KMS-11 (cell line): Measurements from ENCODE around the gene ABCB9.

Experiments
- H2AFZ ChIP-seq: fragments of 200-600 bp; sonication (generic); 2 replicates; pipeline ENCODE4 v1.6.1; 2016; ENCODE audit warnings: antibody characterized with exemption, mixed run types, low read depth
- H3K27ac ChIP-seq: fragments of 200-600 bp; sonication (generic); 2 replicates; pipeline ENCODE4 v1.6.1; 2016; ENCODE audit warnings: mild to moderate bottlenecking, mixed run types
- H3K27me3 ChIP-seq: fragments of 200-600 bp; sonication (generic); 2 replicates; pipeline ENCODE4 v1.6.1; 2017; ENCODE audit warnings: mild to moderate bottlenecking, low read depth, mixed run types, moderate library complexity; ENCODE audit not compliant: insufficient read depth
- H3K36me3 ChIP-seq: fragments of 200-600 bp; sonication (generic); 2 replicates; pipeline ENCODE4 v1.6.1; 2017; ENCODE audit warnings: mild to moderate bottlenecking, mixed run types; ENCODE audit not compliant: insufficient read depth
- H3K4me1 ChIP-seq: fragments of 200-600 bp; sonication (generic); 2 replicates; pipeline ENCODE4 v1.6.1; 2016; ENCODE audit warnings: mild to moderate bottlenecking, low read depth, mixed run types; ENCODE audit not compliant: poor library complexity, severe bottlenecking
- H3K4me2 ChIP-seq: fragments of 200-600 bp; sonication (generic); 2 replicates; pipeline ENCODE4 v1.7.0; 2016; ENCODE audit warnings: mild to moderate bottlenecking, mixed run types
- H3K4me3 ChIP-seq: fragments of 200-600 bp; sonication (generic); IDR thresholded peaks from 2 replicates; pipeline ENCODE4 v1.6.1; 2017; ENCODE audit warnings: low read depth, low read length, mixed read lengths; ENCODE audit not compliant: insufficient read depth
- H3K79me2 ChIP-seq: fragments of 200-600 bp; sonication (generic); 2 replicates; pipeline ENCODE4 v1.6.1; 2016; ENCODE audit warnings: low read depth, mixed run types; ENCODE audit not compliant: insufficient read depth
- H3K9ac ChIP-seq: fragments of 200-600 bp; sonication (generic); 2 replicates; pipeline ENCODE4 v1.6.1; 2016; ENCODE audit warnings: mild to moderate bottlenecking, mixed run types
- H4K20me1 ChIP-seq: fragments of 200-600 bp; sonication (generic); 2 replicates; pipeline ENCODE4 v1.6.1; 2016; ENCODE audit warnings: mild to moderate bottlenecking, mixed run types; ENCODE audit not compliant: insufficient read depth
- CTCF ChIP-seq: fragments of 200-600 bp; sonication (generic); conservative IDR thresholded peaks from 2 replicates; pipeline ENCODE4 v1.6.1; 2017; ENCODE audit warnings: low read depth, mild to moderate bottlenecking, antibody characterized with exemption, low read length, moderate library complexity, mixed read lengths

The ABCB9 gene

GRCh38 chr12:122935318-122935717 lies 30.9 kb downstream of the ABCB9 start:
- Histone ChIP-seq H2AFZ (no peak overlapping the region), H3K4me2 (peak overlapping the region; percentile 33; the same call in 1 of the 2 replicates)
- TF ChIP-seq CTCF, result no peak

GRCh38 chr12:122934722-122935121 lies 31.5 kb downstream of the ABCB9 start:
- TF ChIP-seq CTCF, result no peak
- H3K27ac ChIP-seq, result peak overlapping the region; percentile 14; the same call in 1 of the 2 replicates
- no peak overlapping the region for H3K4me3 ChIP-seq
- H3K4me2 ChIP-seq, result no peak overlapping the region
- H3K27me3 ChIP-seq, result no peaks in the 10 kb centered on the region
- H3K36me3 ChIP-seq, result no peaks in the 10 kb centered on the region
- H3K79me2 ChIP-seq, result no peaks in the 10 kb centered on the region
- H3K9ac ChIP-seq, result no peak overlapping the region
- peaks cover 58% of the 10 kb centered on the region for H3K4me1 ChIP-seq
- no peaks in the 10 kb centered on the region for H4K20me1 ChIP-seq
- no peak overlapping the region for H2AFZ ChIP-seq

More at GRCh38 chr12:122935318-122935717, 30.9 kb downstream of the ABCB9 start:
- no peaks in the 10 kb centered on the region for H3K79me2 ChIP-seq
- no peaks in the 10 kb centered on the region for H3K36me3 ChIP-seq
- H3K4me1 ChIP-seq, result peaks cover 58% of the 10 kb centered on the region
- no peaks in the 10 kb centered on the region for H3K27me3 ChIP-seq
- H3K9ac ChIP-seq, result no peak overlapping the region
- H4K20me1 ChIP-seq, result no peaks in the 10 kb centered on the region
- H3K4me3 ChIP-seq, result no peak overlapping the region
- peak overlapping the region; percentile 14; the same call in 1 of the 2 replicates for H3K27ac ChIP-seq

DNA sequence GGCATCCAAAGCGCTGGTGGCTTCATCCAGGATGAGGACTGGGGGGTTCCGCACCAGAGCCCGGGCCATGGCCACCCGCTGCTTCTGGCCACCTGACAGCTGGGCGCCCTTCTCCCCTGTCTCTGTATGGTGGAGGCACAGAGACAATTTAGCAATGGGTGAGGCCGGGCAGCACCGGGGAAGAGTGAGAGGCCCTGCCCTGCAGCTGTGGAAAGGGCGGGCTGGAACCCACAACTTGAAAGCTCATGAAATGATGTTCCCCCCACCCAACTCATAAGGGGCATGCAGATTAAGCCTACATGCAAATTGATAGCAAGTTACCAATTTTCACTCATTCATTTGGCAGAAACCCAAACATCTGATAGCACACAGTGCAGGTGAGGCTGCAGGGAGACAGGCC lies 34.1 kb downstream of the ABCB9 start:
- no peak overlapping the region for H3K4me2 ChIP-seq
- H3K27me3 ChIP-seq, result no peaks in the 10 kb centered on the region
- peaks cover 39% of the 10 kb centered on the region for H3K4me1 ChIP-seq
- no peak overlapping the region for H3K9ac ChIP-seq
- no peaks in the 10 kb centered on the region for H3K36me3 ChIP-seq
- H2AFZ ChIP-seq, result no peak overlapping the region
- no peaks in the 10 kb centered on the region for H4K20me1 ChIP-seq
- no peak overlapping the region for H3K27ac ChIP-seq
- TF ChIP-seq CTCF, result no peak
- no peaks in the 10 kb centered on the region for H3K79me2 ChIP-seq
- no peak overlapping the region for H3K4me3 ChIP-seq

DNA sequence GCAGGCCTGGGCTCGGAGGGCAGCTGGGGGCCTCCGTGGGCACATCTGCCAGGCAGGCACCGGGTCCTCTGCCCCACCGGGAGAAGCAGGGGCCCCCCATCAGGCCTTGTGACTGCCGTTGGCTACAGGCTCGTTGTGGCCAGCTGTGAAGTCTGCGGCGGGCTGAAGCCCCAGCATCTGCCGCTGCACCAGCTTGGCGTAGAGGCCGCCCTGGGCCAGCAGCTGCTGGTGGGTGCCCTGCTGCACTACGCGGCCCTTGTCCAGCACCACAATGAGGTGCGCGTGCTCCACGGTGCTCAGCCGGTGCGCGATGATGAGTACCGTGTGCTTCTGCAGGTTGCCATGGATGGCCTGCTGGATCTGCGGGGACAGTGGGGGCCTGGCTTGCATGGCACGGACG lies 36.5 kb downstream of the ABCB9 start:
- Histone ChIP-seq H3K4me2 (no peak overlapping the region), H3K4me3 (no peak overlapping the region), H3K9ac (no peak overlapping the region), H3K27me3 (no peaks in the 10 kb centered on the region), H2AFZ (no peak overlapping the region), H4K20me1 (no peaks in the 10 kb centered on the region), H3K79me2 (no peaks in the 10 kb centered on the region), H3K27ac (no peak overlapping the region), H3K36me3 (no peaks in the 10 kb centered on the region), H3K4me1 (peaks cover 39% of the 10 kb centered on the region)
- TF ChIP-seq CTCF, result no peak
